H1 (cell line): Measurements from ENCODE around the gene DHCR7. TPM values are rescaled to one million over a fixed set of nuclear protein-coding genes. Genes with fewer than 3 reads are reported as not detected.

ENCODE experiments used
- CTCF ChIA-PET: fragments of 300-600 bp; sonication (Branson Sonifier 250); formaldehyde crosslinking; loops from one replicate; lab custom pipeline; 2021; ENCODE audit not compliant: partially characterized antibody; lab: Charles Lee
- POLR2A ChIA-PET: fragments of 300-600 bp; sonication (Branson Sonifier 250); formaldehyde crosslinking; loops from one replicate; lab custom pipeline; 2021; ENCODE audit warnings: inconsistent platforms; ENCODE audit not compliant: partially characterized antibody; lab: Charles Lee
- DNase-seq, 2 experiments: peaks; one replicate each; pipeline versions ENCODE4 v3.0.0 to v3.0.0-alpha.2; 2010 to 2022; ENCODE audit warnings: low spot score in 2 of 2, low read depth in 1 of 2, mixed read lengths in 1 of 2
- FAIRE-seq: peaks from 2 replicates; lab custom pipeline; 2011; peaks lifted over from hg19 to GRCh38; lab: Jason Lieb, UNC
- H2AFZ ChIP-seq: 2 replicates; pipeline ENCODE4 v1.8.1; 2012; ENCODE audit warnings: low read length, inconsistent platforms
- H2AK5ac ChIP-seq: 2 replicates; pipeline ENCODE4 v1.6.1; 2013; ENCODE audit warnings: low read depth, low read length
- H2BK120ac ChIP-seq: replicated peaks from 2 replicates; pipeline ENCODE3; 2013; ENCODE audit warnings: low read depth, low read length, inconsistent platforms
- H2BK12ac ChIP-seq: 2 replicates; pipeline ENCODE4 v1.6.1; 2013; ENCODE audit warnings: low read depth, low read length
- H2BK15ac ChIP-seq: 2 replicates; pipeline ENCODE4 v1.6.1; 2013; ENCODE audit warnings: low read length
- H2BK20ac ChIP-seq: 2 replicates; pipeline ENCODE4 v1.6.1; 2013; ENCODE audit warnings: low read length
- H2BK5ac ChIP-seq: 2 replicates; pipeline ENCODE4 v1.6.1; 2013; ENCODE audit warnings: low read depth, low read length
- H3K14ac ChIP-seq: 2 replicates; pipeline ENCODE4 v1.6.1; 2013; ENCODE audit warnings: inconsistent platforms; ENCODE audit not compliant: insufficient read length
- H3K18ac ChIP-seq: 2 replicates; pipeline ENCODE4 v1.6.1; 2013; ENCODE audit warnings: low read length; ENCODE audit errors: extremely low read depth
- H3K23ac ChIP-seq: 2 replicates; pipeline ENCODE4 v1.6.1; 2013; ENCODE audit warnings: inconsistent platforms; ENCODE audit not compliant: insufficient read length
- H3K23me2 ChIP-seq: 2 replicates; pipeline ENCODE4 v1.6.1; 2013; ENCODE audit warnings: low read depth, low read length
- H3K27ac ChIP-seq: 2 replicates; pipeline ENCODE4 v1.6.1; 2011; ENCODE audit warnings: low read depth, low read length, inconsistent platforms
- H3K27me3 ChIP-seq, 4 experiments: replicated peaks in 1 of 4; 1 replicate in 1 of 4; 2 replicates in 3 of 4; pipeline versions ENCODE4 v1.6.1 to v1.8.1; 2011 to 2013; ENCODE audit warnings: low read length in 3 of 4, mild to moderate bottlenecking in 3 of 4, inconsistent platforms in 2 of 4, mixed read lengths in 2 of 4, moderate library complexity in 1 of 4; ENCODE audit not compliant: control insufficient read depth in 3 of 4, insufficient read depth in 3 of 4; ENCODE audit errors: extremely low read depth in 1 of 4
- H3K36me3 ChIP-seq, 4 experiments: 2 replicates each; pipeline versions ENCODE4 v1.6.1 to v1.8.1; 2011 to 2013; ENCODE audit warnings: mild to moderate bottlenecking in 4 of 4, low read length in 3 of 4, moderate library complexity in 2 of 4, control low read depth in 1 of 4, inconsistent platforms in 1 of 4; ENCODE audit not compliant: insufficient read depth in 4 of 4, control insufficient read depth in 2 of 4
- H3K4ac ChIP-seq: replicated peaks from 2 replicates; pipeline ENCODE3; 2013; ENCODE audit warnings: low read length, low read depth, mixed read lengths, inconsistent platforms; ENCODE audit not compliant: insufficient read length
- H3K4me1 ChIP-seq, 4 experiments: replicated peaks in 1 of 4; 1 replicate in 1 of 4; 2 replicates in 3 of 4; pipeline versions ENCODE4 v1.6.1 to v1.8.1; 2011 to 2013; ENCODE audit warnings: low read length in 3 of 4, inconsistent platforms in 2 of 4, mixed read lengths in 1 of 4; ENCODE audit not compliant: insufficient read depth in 4 of 4, control insufficient read depth in 3 of 4
- H3K4me2 ChIP-seq, 2 experiments: 2 replicates each; pipeline versions ENCODE4 v1.6.1 to v1.8.1; 2011 to 2013; ENCODE audit warnings: low read depth in 2 of 2, low read length in 2 of 2, control low read depth in 1 of 2, inconsistent platforms in 1 of 2, mild to moderate bottlenecking in 1 of 2; ENCODE audit not compliant: insufficient read depth in 1 of 2
- H3K4me3 ChIP-seq, 4 experiments: fragments of 200-600, 300-600 bp in 1 of 4; sonication (generic), shearing (Covaris generic), sonication (Bioruptor Twin) in 1 of 4; 2 replicates each; pipeline versions ENCODE4 v1.5.1 to v1.8.1; 2011 to 2016; ENCODE audit warnings: low read length in 4 of 4, low read depth in 3 of 4, control low read depth in 2 of 4, inconsistent platforms in 2 of 4, mild to moderate bottlenecking in 2 of 4, mixed read lengths in 1 of 4, moderate library complexity in 1 of 4; ENCODE audit not compliant: insufficient read depth in 2 of 4; ENCODE audit errors: extremely low read depth in 1 of 4
- H3K56ac ChIP-seq: replicated peaks from 2 replicates; pipeline ENCODE3; 2013; ENCODE audit warnings: low read depth, mild to moderate bottlenecking, mixed read lengths, low read length, inconsistent platforms; ENCODE audit not compliant: insufficient read length
- H3K79me1 ChIP-seq: 2 replicates; pipeline ENCODE4 v1.6.1; 2013; ENCODE audit warnings: low read depth, low read length, control low read depth
- H3K79me2 ChIP-seq, 2 experiments: 2 replicates each; pipeline versions ENCODE4 v1.6.1 to v1.8.1; 2012 to 2013; ENCODE audit warnings: low read length in 2 of 2, mild to moderate bottlenecking in 2 of 2, inconsistent platforms in 1 of 2; ENCODE audit not compliant: insufficient read depth in 2 of 2, control insufficient read depth in 1 of 2
- H3K9ac ChIP-seq, 4 experiments: replicated peaks in 1 of 4; 1 replicate in 1 of 4; 2 replicates in 3 of 4; pipeline versions ENCODE4 v1.6.1 to v1.8.1; 2011 to 2013; ENCODE audit warnings: low read depth in 3 of 4, low read length in 3 of 4, control low read depth in 2 of 4, mild to moderate bottlenecking in 2 of 4, moderate library complexity in 2 of 4, inconsistent platforms in 1 of 4; ENCODE audit errors: extremely low read depth in 1 of 4
- H3K9me3 ChIP-seq, 2 experiments: 2 replicates each; pipeline versions ENCODE4 v1.6.1 to v1.8.1; 2012 to 2013; ENCODE audit warnings: mild to moderate bottlenecking in 2 of 2, moderate library complexity in 2 of 2, control low read depth in 1 of 2, inconsistent platforms in 1 of 2, low read depth in 1 of 2, low read length in 1 of 2, mixed read lengths in 1 of 2; ENCODE audit not compliant: insufficient read depth in 2 of 2
- H4K20me1 ChIP-seq, 2 experiments: replicated peaks in 1 of 2; 2 replicates each; pipeline versions ENCODE3 to v1.8.1; 2011 to 2013; ENCODE audit warnings: inconsistent platforms in 2 of 2, low read length in 2 of 2, mild to moderate bottlenecking in 1 of 2; ENCODE audit not compliant: insufficient read depth in 2 of 2, control insufficient read depth in 1 of 2
- H4K5ac ChIP-seq: 2 replicates; pipeline ENCODE4 v1.6.1; 2013; ENCODE audit warnings: low read length, low read depth, mixed read lengths, inconsistent platforms; ENCODE audit not compliant: insufficient read length
- H4K8ac ChIP-seq: 2 replicates; pipeline ENCODE4 v1.8.0; 2013; ENCODE audit warnings: mild to moderate bottlenecking, moderate library complexity, low read length, inconsistent platforms; ENCODE audit not compliant: insufficient read depth; ENCODE audit errors: extremely low read depth
- H4K91ac ChIP-seq: replicated peaks from 2 replicates; pipeline ENCODE3; 2013; ENCODE audit warnings: low read length, mixed read lengths, inconsistent platforms; ENCODE audit not compliant: insufficient read length
- BCL11A ChIP-seq, 2 experiments: IDR thresholded peaks; one replicate each; pipeline ENCODE4 v1.6.1; 2011; ENCODE audit warnings: low read depth in 2 of 2, low read length in 2 of 2, mild to moderate bottlenecking in 2 of 2
- CHD1 ChIP-seq: IDR thresholded peaks from 2 replicates; pipeline ENCODE4 v1.6.1; 2012; ENCODE audit warnings: low read depth, low read length, improper control_type of control experiment
- HDAC2 ChIP-seq, 2 experiments: fragments of 300-600 bp in 1 of 2; sonication (generic) in 1 of 2; IDR thresholded peaks; 2 replicates each; pipeline ENCODE4 v1.6.1; 2011 to 2012; ENCODE audit warnings: low read depth in 2 of 2, low read length in 2 of 2, mild to moderate bottlenecking in 2 of 2, moderate library complexity in 2 of 2, borderline replicate concordance in 1 of 2, inconsistent platforms in 1 of 2
- JUN ChIP-seq: IDR thresholded peaks from 2 replicates; pipeline ENCODE4 v1.6.1; 2011; ENCODE audit warnings: low read depth, mild to moderate bottlenecking, improper control_type of control experiment, low read length
- NANOG ChIP-seq: IDR thresholded peaks from 2 replicates; pipeline ENCODE4 v1.6.1; 2011; ENCODE audit warnings: low read length, low read depth, mild to moderate bottlenecking, inconsistent platforms; ENCODE audit not compliant: insufficient read depth, poor library complexity, severe bottlenecking
- POLR2AphosphoS5 ChIP-seq: IDR thresholded peaks from 2 replicates; pipeline ENCODE4 v1.6.1; 2011; ENCODE audit warnings: low read depth, low read length
- RAD21 ChIP-seq, 2 experiments: IDR thresholded peaks in 1 of 2; conservative IDR thresholded peaks in 1 of 2; 2 replicates each; pipeline ENCODE4 v1.6.1; 2011; ENCODE audit warnings: low read depth in 2 of 2, low read length in 2 of 2, improper control_type of control experiment in 1 of 2, inconsistent platforms in 1 of 2, mild to moderate bottlenecking in 1 of 2, moderate library complexity in 1 of 2
- SIRT6 ChIP-seq: IDR thresholded peaks from one replicate; pipeline ENCODE4 v1.7.1; 2012; ENCODE audit warnings: low read length, inconsistent platforms
- SIX5 ChIP-seq: IDR thresholded peaks from 2 replicates; pipeline ENCODE4 v1.6.1; 2011; ENCODE audit warnings: mild to moderate bottlenecking, low read depth, low read length
- SP1 ChIP-seq: IDR thresholded peaks from 2 replicates; pipeline ENCODE4 v1.6.1; 2011; ENCODE audit warnings: low read depth, low read length
- TCF12 ChIP-seq: IDR thresholded peaks from 2 replicates; pipeline ENCODE4 v1.6.1; 2011; ENCODE audit warnings: low read depth, mild to moderate bottlenecking, low read length
- TEAD4 ChIP-seq: IDR thresholded peaks from 2 replicates; pipeline ENCODE4 v1.6.1; 2012; ENCODE audit warnings: low read depth, low read length, inconsistent platforms, mixed read lengths
- YY1 ChIP-seq: IDR thresholded peaks from 2 replicates; pipeline ENCODE4 v1.6.1; 2011; ENCODE audit warnings: low read depth, mild to moderate bottlenecking, low read length
- ZNF274 ChIP-seq: IDR thresholded peaks from 2 replicates; pipeline ENCODE4 v1.7.0; 2012; ENCODE audit warnings: low read length, borderline replicate concordance; ENCODE audit errors: extremely low read depth
- WGBS, 2 experiments: shearing (Covaris generic) in 1 of 2; methylation state at CpG; one replicate each; pipeline versions ENCODE4 v1.1.6 to v1.1.7; 2013 to 2015; ENCODE audit warnings: low lambda C conversion rate in 2 of 2, mixed read lengths in 2 of 2, inconsistent platforms in 1 of 2, low coverage in 1 of 2, missing lambda C conversion rate in 1 of 2; ENCODE audit not compliant: insufficient replicate concordance in 2 of 2, insufficient coverage in 1 of 2, insufficient read length in 1 of 2; ENCODE audit errors: extremely low coverage in 1 of 2, missing lambda C conversion rate in 1 of 2; 5-methylcytosine and 5-hydroxymethylcytosine counted together
- polyA plus RNA-seq, 7 experiments: library from polyadenylated mRNA; depleted of rRNA in 3 of 7; stranded (reverse) in 5 of 7; unstranded in 2 of 7; fragments of >200 nt in 5 of 7; fragments of 200-250 nt in 2 of 7; gene quantifications; 1 replicate in 5 of 7; 2 replicates in 1 of 7; 4 replicates in 1 of 7; pipeline versions ENCODE4 v1.2.1 to v1.2.3, GENCODE V29; 2011 to 2013; ENCODE audit warnings: missing spikeins in 2 of 7, mixed read lengths in 2 of 7
- total RNA-seq: library from RNA; stranded (reverse); fragmentation: NEBNext Ultra II Directional; extraction: Animal tissue kit (Norgen Biotek cat#: 25700); gene quantifications from 2 replicates; pipeline ENCODE4 v1.2.1, GENCODE V29; 2021
- TF ChIP-seq, protein P1 (sequence below): IDR thresholded peaks from 2 replicates; pipeline ENCODE4 v1.6.1; 2012; ENCODE audit warnings: inconsistent platforms

The DHCR7 gene
- total and polyA plus RNA-seq, 2 of the 8 experiments (the other 6 are each of a cell fraction or from before 2014, with no cell fraction given) = 144 to 157 TPM

DNA sequence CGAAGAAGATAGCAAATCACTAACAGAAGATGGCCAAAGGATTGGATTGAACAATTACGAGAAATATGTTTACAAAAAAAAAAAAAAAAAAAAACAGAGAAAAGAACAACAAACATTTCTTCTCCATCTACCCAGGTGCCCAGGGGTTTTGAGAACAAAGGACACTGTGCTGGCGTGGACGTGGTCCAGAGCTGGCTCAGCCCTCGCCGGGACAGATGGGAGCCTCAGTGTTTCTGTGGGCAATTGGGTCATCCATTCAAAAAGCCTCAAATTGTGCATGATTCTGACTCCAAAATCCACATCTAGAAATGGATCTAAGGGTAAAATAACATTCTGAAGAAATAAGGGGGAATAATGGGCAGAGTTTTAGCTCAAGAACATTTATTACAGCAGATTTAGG is 63.1 kb downstream of the DHCR7 start:
- H2BK15ac ChIP-seq = no peak overlapping the region
- H3K27ac ChIP-seq = no peak overlapping the region
- DNase-seq (no peak), FAIRE-seq (no peak)
- no peak overlapping the region for H4K5ac ChIP-seq
- no peak overlapping the region for H2BK120ac ChIP-seq
- no peak overlapping the region for H2BK5ac ChIP-seq
- H2BK20ac ChIP-seq = no peak overlapping the region
- H4K8ac ChIP-seq = no peak overlapping the region
- POLR2A ChIA-PET = no interaction called here
- H3K14ac ChIP-seq = no peak overlapping the region
- H3K79me2 ChIP-seq = no peaks in the 10 kb centered on the region
- no peak overlapping the region for H3K18ac ChIP-seq
- H3K36me3 ChIP-seq = no peaks in the 10 kb centered on the region; a peak in 1 of 8 replicates
- H3K4me1 ChIP-seq = no peaks in the 10 kb centered on the region
- no peak overlapping the region for H3K23ac ChIP-seq
- no peak overlapping the region for H2BK12ac ChIP-seq
- no peak overlapping the region for H2AK5ac ChIP-seq
- H3K23me2 ChIP-seq = peaks cover 11% of the 10 kb centered on the region; the same call in 1 of the 2 replicates
- H3K9ac ChIP-seq = no peak overlapping the region
- H3K27me3 ChIP-seq = no peaks in the 10 kb centered on the region
- no peak overlapping the region for H3K56ac ChIP-seq
- no peak overlapping the region for H2AFZ ChIP-seq
- 91% methylated on average over 4 of the region's 6 CpGs; no CpG with 5 or more reads in 1 of the 2 experiments for WGBS, 2 experiments
- H4K91ac ChIP-seq = no peak overlapping the region
- no peak overlapping the region for H3K4ac ChIP-seq
- H4K20me1 ChIP-seq = no peaks in the 10 kb centered on the region
- CTCF ChIA-PET = interaction anchor here (1.1 to 1.5 kb wide), 4 partner anchors 10 to 570 kb away, joined by 3 to 14 read pairs (median 4); no protein-coding TSS in a partner anchor
- H3K4me3 ChIP-seq = no peak overlapping the region
- H3K79me1 ChIP-seq = no peaks in the 10 kb centered on the region
- no peak overlapping the region for H3K4me2 ChIP-seq
- H3K9me3 ChIP-seq = peaks cover 9 to 12% of the 10 kb centered on the region in 2 experiments
- TF ChIP-seq RAD21 (IDR thresholded peaks at IDR 0.05 in 1 of 2, conservative IDR thresholded peaks at IDR 0.05 in 1 of 2; ENCODE audit: low read depth in 2 of 2, low read length in 2 of 2) = no peak
- no peak for TF ChIP-seq TCF12
- TF ChIP-seq NANOG = no peak
- no peak for TF ChIP-seq SIRT6
- TF ChIP-seq SIX5 = no peak
- no peak for TF ChIP-seq JUN
- no peak for TF ChIP-seq SP1
- TF ChIP-seq CHD1 = no peak
- no peak for TF ChIP-seq POLR2AphosphoS5
- no peak for TF ChIP-seq HDAC2 (IDR thresholded peaks at IDR 0.05; ENCODE audit: borderline replicate concordance in 1 of 2, low read depth in 2 of 2, low read length in 2 of 2)
- no peak for TF ChIP-seq TEAD4
- TF ChIP-seq, protein P1, sequence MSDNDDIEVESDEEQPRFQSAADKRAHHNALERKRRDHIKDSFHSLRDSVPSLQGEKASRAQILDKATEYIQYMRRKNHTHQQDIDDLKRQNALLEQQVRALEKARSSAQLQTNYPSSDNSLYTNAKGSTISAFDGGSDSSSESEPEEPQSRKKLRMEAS = no peak
- TF ChIP-seq YY1 = no peak
- no peak for TF ChIP-seq ZNF274
- no peak for TF ChIP-seq BCL11A (IDR thresholded peaks at IDR 0.05; ENCODE audit: low read depth in 2 of 2, low read length in 2 of 2)
